Kidney epithelial cell (primary cell): ENCODE data around the gene KMT2C. TPM values are rescaled to one million over a fixed set of nuclear protein-coding genes. Genes with fewer than 3 reads are reported as not detected.
"Not testable (repeated sequence)": the region's sequence is repeated elsewhere in the genome, so short reads cannot be mapped to it uniquely, and the experiment has no call there.

Experiments used
- DNase-seq: peaks from one replicate; pipeline ENCODE4 v3.0.0-alpha.2; 2010; ENCODE audit warnings: low read depth
- H3K27me3 ChIP-seq: 2 replicates; pipeline ENCODE4 v1.6.0; 2011; ENCODE audit warnings: low read length; ENCODE audit not compliant: control insufficient read depth, insufficient read depth
- H3K36me3 ChIP-seq: 2 replicates; pipeline ENCODE4 v1.5.1; 2011; ENCODE audit warnings: low read length; ENCODE audit not compliant: control insufficient read depth, insufficient read depth
- H3K4me3 ChIP-seq: 2 replicates; pipeline ENCODE4 v1.5.1; 2011; ENCODE audit warnings: low read depth, mild to moderate bottlenecking, control low read depth, low read length
- total RNA-seq: library from RNA; depleted of rRNA; stranded (reverse); fragments of >200 nt; gene quantifications from 2 replicates; pipeline ENCODE4 v1.2.3, GENCODE V29; 2015

The KMT2C gene
- total RNA-seq, 1 donor from 2014 or later: 29.0 TPM

GRCh38 chr7:152277687-152278086, 158.1 kb downstream of the KMT2C start:
- not testable (repeated sequence) for H3K4me3 ChIP-seq, H3K36me3 ChIP-seq

DNA sequence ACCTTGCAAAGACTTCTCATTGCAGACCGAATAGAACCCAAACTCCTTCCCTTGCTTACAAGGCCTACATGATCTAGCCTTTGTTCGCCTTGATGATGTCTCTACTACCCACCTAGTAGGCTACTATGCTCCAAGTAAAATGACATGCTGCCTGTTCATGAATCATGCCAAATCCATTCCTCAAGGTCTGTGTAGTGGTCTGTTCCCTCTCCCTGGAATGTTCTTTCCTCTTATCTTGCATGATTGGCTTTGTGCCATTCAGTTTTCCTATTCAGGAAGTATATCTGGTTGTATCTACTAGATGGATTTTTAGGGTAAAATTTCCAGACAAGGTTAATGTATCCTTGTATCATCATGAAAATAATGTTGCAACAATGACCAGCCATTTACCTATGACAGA, 165.4 kb downstream of the KMT2C start:
- not testable (repeated sequence) for H3K36me3 ChIP-seq, H3K4me3 ChIP-seq, H3K27me3 ChIP-seq, DNase-seq

More at GRCh38 chr7:152277687-152278086, 158.1 kb downstream of the KMT2C start:
- DNase-seq, H3K27me3 ChIP-seq: not testable (repeated sequence)

GRCh38 chr7:152266859-152267258, 168.9 kb downstream of the KMT2C start:
- not testable (repeated sequence) for DNase-seq, H3K4me3 ChIP-seq, H3K27me3 ChIP-seq, H3K36me3 ChIP-seq

- not testable (repeated sequence) for DNase-seq, H3K4me3 ChIP-seq, H3K36me3 ChIP-seq, H3K27me3 ChIP-seq
Measured at GRCh38 chr7:152264915-152265314, 170.9 kb downstream of the KMT2C start.

GRCh38 chr7:152262146-152262545, 173.7 kb downstream of the KMT2C start:
- not testable (repeated sequence) for H3K36me3 ChIP-seq, DNase-seq, H3K4me3 ChIP-seq, H3K27me3 ChIP-seq

DNA sequence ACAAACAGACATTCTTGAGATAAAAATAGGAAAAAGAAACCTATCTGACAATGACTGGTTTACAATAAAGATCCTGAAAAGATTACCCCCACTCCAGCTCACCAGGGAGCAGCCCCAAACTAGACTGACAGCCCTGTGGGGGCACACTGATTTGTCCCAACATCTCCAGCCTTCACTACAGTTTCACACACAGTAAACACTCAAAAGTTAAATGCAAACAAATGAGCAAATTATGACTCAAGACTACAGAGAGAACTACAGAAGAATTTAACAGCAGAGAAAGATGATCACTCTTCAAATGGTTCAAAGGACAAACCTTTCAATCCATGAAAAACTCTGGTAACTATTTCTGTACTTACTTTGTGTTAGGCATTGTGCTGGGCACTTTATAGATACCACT, 176.2 kb downstream of the KMT2C start:
- DNase-seq: not testable (repeated sequence)

DNA sequence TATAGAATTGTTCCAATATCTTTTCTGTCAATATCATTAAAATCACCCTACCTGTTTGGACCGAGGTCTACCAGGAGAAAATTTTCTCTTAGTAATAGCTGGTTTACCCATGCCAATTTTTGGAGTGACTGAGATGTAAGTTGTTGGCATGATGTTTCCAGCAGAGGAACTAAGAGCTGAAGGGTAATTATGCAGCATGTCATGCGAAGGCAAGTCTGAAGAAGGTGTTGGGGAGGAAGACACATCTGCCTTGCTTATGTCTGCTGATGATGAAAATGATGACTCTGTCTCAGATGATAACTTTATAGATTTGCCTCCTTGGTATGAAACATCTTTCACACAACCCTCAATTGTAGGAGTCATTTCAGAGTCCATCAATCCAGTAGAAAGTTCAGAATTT, 188.0 kb downstream of the KMT2C start:
- H3K27me3 ChIP-seq, H3K4me3 ChIP-seq, DNase-seq, H3K36me3 ChIP-seq: not testable (repeated sequence)

More for the DNA sequence above, 176.2 kb downstream of the KMT2C start:
- H3K36me3 ChIP-seq, H3K27me3 ChIP-seq, H3K4me3 ChIP-seq: not testable (repeated sequence)

- DNase-seq, H3K36me3 ChIP-seq, H3K27me3 ChIP-seq, H3K4me3 ChIP-seq: not testable (repeated sequence)
Measured at GRCh38 chr7:152245417-152245816, 190.4 kb downstream of the KMT2C start.

DNA sequence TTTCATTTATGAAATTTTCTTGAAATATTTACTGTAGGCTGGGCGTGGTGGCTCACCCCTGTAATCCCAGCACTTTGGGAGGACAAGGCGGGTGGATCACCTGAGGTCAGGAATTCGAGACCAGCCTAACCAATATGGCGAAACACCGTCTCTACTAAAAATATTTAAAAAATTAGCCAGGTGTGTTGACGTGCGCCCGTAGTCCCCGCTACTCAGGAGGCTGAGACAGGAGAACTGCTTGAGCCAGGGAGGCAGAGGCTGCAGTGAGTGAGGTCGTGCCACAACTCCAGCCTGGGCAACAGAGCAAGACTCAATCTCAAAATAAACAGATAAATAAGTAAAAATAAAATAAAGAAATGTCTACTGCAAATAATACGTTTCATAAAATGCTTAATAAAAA, 192.3 kb downstream of the KMT2C start:
- H3K27me3 ChIP-seq, DNase-seq, H3K4me3 ChIP-seq, H3K36me3 ChIP-seq: not testable (repeated sequence)

GRCh38 chr7:152241301-152241700, 194.5 kb downstream of the KMT2C start:
- not testable (repeated sequence) for H3K4me3 ChIP-seq, H3K27me3 ChIP-seq, H3K36me3 ChIP-seq, DNase-seq

- H3K36me3 ChIP-seq, H3K27me3 ChIP-seq, H3K4me3 ChIP-seq, DNase-seq: not testable (repeated sequence)
Measured at GRCh38 chr7:152236306-152236705, 199.5 kb downstream of the KMT2C start.

DNA sequence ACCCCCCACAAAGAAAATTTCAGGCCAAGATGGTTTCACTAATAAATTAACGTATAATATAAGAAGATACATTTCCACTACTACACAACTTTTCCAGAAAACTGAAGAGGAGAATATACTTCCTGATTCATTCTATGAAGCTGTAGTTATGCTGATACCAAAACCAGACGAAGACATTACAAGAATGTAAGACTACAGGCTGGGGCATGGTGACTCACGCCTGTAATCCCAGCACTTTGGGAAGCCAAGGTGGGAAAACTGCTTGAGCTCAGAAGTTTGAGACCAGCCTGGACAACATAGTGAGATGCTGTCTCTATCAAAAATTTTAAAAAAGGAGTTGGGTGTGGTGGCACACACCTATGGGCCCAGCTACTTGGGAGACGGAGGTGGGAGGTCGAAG, 201.4 kb downstream of the KMT2C start:
- not testable (repeated sequence) for H3K4me3 ChIP-seq, DNase-seq, H3K27me3 ChIP-seq, H3K36me3 ChIP-seq
